ENCODE results near the gene SLC1A7.

GRCh38 chr1:53075206-53075605, 67.2 kb downstream of the SLC1A7 start:
- TF ChIP-seq CTCF (IDR thresholded peaks at IDR 0.05) (no peak), EZH2 (IDR thresholded peaks at IDR 0.05) (no peak), EZH2phosphoT487 (IDR thresholded peaks at IDR 0.05) (no peak)

All from neural progenitor cell (in vitro differentiated cells).